K562 (cell line): ENCODE data around the gene NRAP.

Experiments
- CTCF ChIP-seq, 3 experiments: IDR thresholded peaks in 2 of 3; conservative IDR thresholded peaks in 1 of 3; 2 replicates each; pipeline ENCODE4 v1.5.1; 2011 to 2012; ENCODE audit warnings: low read length in 3 of 3, mild to moderate bottlenecking in 3 of 3, control low read depth in 2 of 3, improper control_type of control experiment in 1 of 3, inconsistent platforms in 1 of 3, low read depth in 1 of 3, mixed read lengths in 1 of 3, moderate library complexity in 1 of 3; ENCODE audit not compliant: insufficient read depth in 2 of 3
- EZH2 ChIP-seq: IDR thresholded peaks from 2 replicates; pipeline ENCODE4 v1.6.1; 2012; ENCODE audit warnings: low read depth, mild to moderate bottlenecking, inconsistent platforms, low read length, borderline replicate concordance
- GABPA ChIP-seq: fragments of 200-800 bp; sonication (Bioruptor generic); conservative IDR thresholded peaks from 2 replicates; pipeline ENCODE4 v1.6.1; 2016; ENCODE audit warnings: low read depth, missing genetic modification characterization, missing compliant biosample characterization
- HES1 ChIP-seq: fragments of 450-650 bp; IDR thresholded peaks from 2 replicates; pipeline ENCODE4 v1.6.1; 2016; ENCODE audit warnings: low read depth, mild to moderate bottlenecking, moderate library complexity
- HLTF ChIP-seq: fragments of 450-650 bp; IDR thresholded peaks from 2 replicates; pipeline ENCODE4 v1.6.1; 2016
- POLR2A ChIP-seq: fragments of 450-650 bp; conservative IDR thresholded peaks from 2 replicates; pipeline ENCODE4 v1.6.1; 2016
- SMC3 ChIP-seq: conservative IDR thresholded peaks from 2 replicates; pipeline ENCODE4 v1.6.1; 2011; ENCODE audit warnings: low read depth, low read length, improper control_type of control experiment; ENCODE audit not compliant: insufficient read depth
- ZBTB7A ChIP-seq: IDR thresholded peaks from 2 replicates; pipeline ENCODE4 v1.6.1; 2011; ENCODE audit warnings: low read depth, mild to moderate bottlenecking, low read length, moderate library complexity, borderline replicate concordance; ENCODE audit not compliant: control insufficient read depth

- TF ChIP-seq ZBTB7A (no peak), EZH2 (no peak), CTCF (IDR thresholded peaks at IDR 0.05 in 2 of 3, conservative IDR thresholded peaks at IDR 0.05 in 1 of 3; ENCODE audit: insufficient read depth in 2 of 3, low read depth in 1 of 3, low read length in 3 of 3) (no peak), POLR2A (no peak), HES1 (no peak), SMC3 (no peak), GABPA (tag) (no peak), HLTF (no peak)
These were observed 50.4 kb downstream of the NRAP start for GRCh38 chr10:113613427-113613826.
